ACC112 (cell line): Measurements from ENCODE around the gene GRK4.

Experiments used
- H2AFZ ChIP-seq: fragments of 200-600 bp; sonication (generic); one replicate; pipeline ENCODE4 v1.6.0; 2017; ENCODE audit warnings: antibody characterized with exemption, low read length; ENCODE audit not compliant: unreplicated experiment
- H3K27ac ChIP-seq: fragments of 200-600 bp; sonication (generic); 2 replicates; pipeline ENCODE4 v1.5.1; 2014; ENCODE audit warnings: low read depth, mild to moderate bottlenecking, antibody characterized with exemption, low read length, moderate library complexity
- H3K27me3 ChIP-seq: fragments of 200-600 bp; sonication (generic); 2 replicates; pipeline ENCODE4 v1.6.1; 2014; ENCODE audit warnings: mild to moderate bottlenecking, antibody characterized with exemption, low read length, moderate library complexity, mixed read lengths; ENCODE audit not compliant: insufficient read depth
- H3K36me3 ChIP-seq: fragments of 200-600 bp; sonication (generic); 2 replicates; pipeline ENCODE4 v1.6.1; 2016; ENCODE audit warnings: mild to moderate bottlenecking, antibody characterized with exemption, low read length, moderate library complexity, mixed read lengths; ENCODE audit not compliant: insufficient read depth
- H3K4me1 ChIP-seq: fragments of 200-600 bp; sonication (generic); one replicate; pipeline ENCODE4 v1.6.1; 2016; ENCODE audit warnings: low read length, mixed read lengths; ENCODE audit not compliant: insufficient read depth, unreplicated experiment, control insufficient read depth
- H3K4me3 ChIP-seq: fragments of 200-600 bp; sonication (generic); 2 replicates; pipeline ENCODE4 v1.5.1; 2014; ENCODE audit warnings: mild to moderate bottlenecking, low read depth, low read length
- H3K79me2 ChIP-seq: fragments of 200-600 bp; sonication (generic); one replicate; pipeline ENCODE4 v1.6.0; 2016; ENCODE audit warnings: low read length; ENCODE audit not compliant: control insufficient read depth, unreplicated experiment, insufficient read depth

Gene GRK4

DNA sequence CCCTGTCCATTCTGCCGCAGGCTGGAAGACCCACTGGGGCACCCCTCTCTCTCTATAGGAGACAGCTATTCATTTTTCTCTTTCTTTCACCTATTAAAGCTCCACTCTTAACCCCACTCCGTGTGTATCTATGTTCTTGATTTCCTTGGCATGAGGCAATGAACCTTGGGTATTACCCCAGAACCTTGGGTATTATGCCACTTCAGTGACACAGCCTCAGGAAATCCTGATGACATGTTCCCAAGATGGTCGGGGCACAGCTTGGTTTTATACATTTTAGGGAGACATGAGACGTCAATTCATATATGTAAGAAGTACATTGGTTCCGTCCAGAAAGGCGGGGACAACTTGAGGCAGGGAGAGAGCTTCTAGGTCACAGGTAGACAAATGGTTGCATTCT is 97.6 kb downstream of the GRK4 start:
- no peaks in the 10 kb centered on the region for H3K4me1 ChIP-seq
- H3K36me3 ChIP-seq: no peaks in the 10 kb centered on the region
- H3K79me2 ChIP-seq: no peaks in the 10 kb centered on the region
- no peak overlapping the region for H3K27ac ChIP-seq
- H3K4me3 ChIP-seq: no peak overlapping the region
- no peaks in the 10 kb centered on the region for H3K27me3 ChIP-seq
- no peak overlapping the region for H2AFZ ChIP-seq

DNA sequence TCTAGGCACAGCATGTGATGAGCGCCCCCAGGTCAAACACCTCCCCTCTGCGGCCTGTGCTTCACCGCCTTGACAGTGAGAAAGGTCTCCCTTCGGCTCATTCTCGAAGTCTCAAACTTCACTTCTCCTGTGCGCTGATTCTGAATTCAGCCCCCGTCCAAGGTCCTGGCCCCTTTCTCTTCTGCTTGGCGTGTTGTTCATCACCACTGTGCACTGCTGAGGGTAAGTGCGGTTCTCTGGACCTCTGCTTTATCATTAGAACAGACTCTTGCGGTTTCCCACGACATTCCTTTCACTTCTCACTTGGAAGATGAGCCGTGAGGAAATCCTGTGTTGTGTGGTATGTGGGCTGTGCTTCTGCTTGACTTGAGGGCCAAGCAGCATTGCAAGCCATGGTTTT is 99.1 kb downstream of the GRK4 start:
- Histone ChIP-seq H3K27ac (no peak overlapping the region), H3K4me1 (no peaks in the 10 kb centered on the region), H3K79me2 (no peaks in the 10 kb centered on the region), H3K4me3 (no peak overlapping the region), H3K27me3 (no peaks in the 10 kb centered on the region), H3K36me3 (no peaks in the 10 kb centered on the region), H2AFZ (no peak overlapping the region)

DNA sequence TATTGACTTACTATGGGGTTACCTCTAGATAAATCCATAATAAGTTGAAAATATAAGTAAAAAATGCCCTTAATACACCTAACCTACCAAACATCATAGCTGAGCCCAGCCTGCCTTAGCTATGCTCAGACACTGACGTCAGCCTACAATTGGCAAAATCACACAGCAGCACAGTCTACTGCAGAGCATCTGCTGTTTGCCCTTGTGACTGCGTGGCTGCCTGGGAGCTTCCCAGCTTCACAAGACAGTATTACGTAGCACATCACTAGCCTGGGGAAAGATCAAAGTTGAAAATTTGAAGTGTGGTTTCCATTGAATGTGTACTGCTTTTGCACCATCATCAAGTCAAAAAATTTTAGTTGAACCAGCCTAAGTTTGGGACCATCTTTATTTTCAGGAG is 102.2 kb downstream of the GRK4 start:
- H2AFZ ChIP-seq: no peak overlapping the region
- H3K27ac ChIP-seq: no peak overlapping the region
- H3K36me3 ChIP-seq: no peaks in the 10 kb centered on the region
- H3K4me1 ChIP-seq: no peaks in the 10 kb centered on the region
- H3K27me3 ChIP-seq: no peaks in the 10 kb centered on the region
- H3K79me2 ChIP-seq: no peaks in the 10 kb centered on the region
- H3K4me3 ChIP-seq: no peak overlapping the region

DNA sequence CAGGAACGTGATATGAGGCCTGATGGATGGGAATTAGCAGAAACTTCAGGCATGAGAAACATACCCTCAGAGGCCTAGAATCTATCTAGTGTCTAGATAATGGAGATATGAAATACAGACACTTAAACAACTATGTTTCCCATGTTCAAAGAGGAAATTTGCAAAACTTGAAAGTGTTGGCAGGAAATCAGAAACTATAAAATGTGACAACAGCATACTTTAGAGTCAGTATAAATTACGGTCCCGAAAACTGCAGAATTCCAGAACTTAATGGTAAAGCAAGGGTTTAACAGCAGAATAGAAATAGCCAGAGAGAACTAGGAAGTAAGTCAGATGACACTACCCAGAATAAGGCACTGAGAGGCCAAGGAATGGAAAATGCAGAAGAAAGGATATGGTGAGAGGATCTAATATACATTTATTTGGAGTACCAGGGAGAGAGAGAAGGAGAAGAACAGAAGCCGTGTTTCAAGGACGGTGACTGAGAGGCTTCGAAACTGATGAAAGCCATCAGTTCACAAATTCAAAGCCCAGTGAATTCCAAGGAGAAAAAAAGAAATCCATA is 103.5 kb downstream of the GRK4 start:
- Histone ChIP-seq H2AFZ (no peak overlapping the region), H3K27ac (no peak overlapping the region), H3K36me3 (no peaks in the 10 kb centered on the region), H3K27me3 (no peaks in the 10 kb centered on the region), H3K4me1 (no peaks in the 10 kb centered on the region), H3K79me2 (no peaks in the 10 kb centered on the region), H3K4me3 (no peak overlapping the region)

DNA sequence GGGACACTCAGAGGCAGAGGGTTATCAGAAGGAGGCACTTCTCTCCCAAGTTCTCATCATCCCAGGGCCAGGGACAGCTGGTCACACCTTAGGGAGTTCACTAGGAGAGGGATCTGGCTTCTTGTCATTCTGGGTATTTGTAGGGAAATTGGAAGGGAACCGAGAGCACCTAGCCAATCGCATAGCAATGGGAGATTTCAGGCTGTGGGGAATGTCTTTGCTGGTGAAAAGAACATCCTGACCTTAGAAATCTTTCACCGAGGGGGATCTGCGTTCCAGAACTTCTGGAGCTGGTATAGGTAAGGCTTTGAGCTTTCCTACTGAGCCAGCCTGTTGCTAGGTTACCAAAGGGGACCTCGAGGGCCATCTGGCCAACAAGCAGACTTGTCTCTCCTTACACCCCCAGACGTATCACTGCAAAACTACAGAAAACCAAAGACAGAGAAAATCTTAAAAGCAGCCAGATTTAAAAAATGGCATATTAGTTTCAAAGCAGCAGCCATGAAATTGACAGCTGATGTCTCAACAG is 104.2 kb downstream of the GRK4 start:
- no peak overlapping the region for H3K4me3 ChIP-seq
- no peaks in the 10 kb centered on the region for H3K4me1 ChIP-seq
- no peaks in the 10 kb centered on the region for H3K27me3 ChIP-seq
- H2AFZ ChIP-seq: no peak overlapping the region
- H3K27ac ChIP-seq: no peak overlapping the region
- H3K79me2 ChIP-seq: no peaks in the 10 kb centered on the region
- no peaks in the 10 kb centered on the region for H3K36me3 ChIP-seq

DNA sequence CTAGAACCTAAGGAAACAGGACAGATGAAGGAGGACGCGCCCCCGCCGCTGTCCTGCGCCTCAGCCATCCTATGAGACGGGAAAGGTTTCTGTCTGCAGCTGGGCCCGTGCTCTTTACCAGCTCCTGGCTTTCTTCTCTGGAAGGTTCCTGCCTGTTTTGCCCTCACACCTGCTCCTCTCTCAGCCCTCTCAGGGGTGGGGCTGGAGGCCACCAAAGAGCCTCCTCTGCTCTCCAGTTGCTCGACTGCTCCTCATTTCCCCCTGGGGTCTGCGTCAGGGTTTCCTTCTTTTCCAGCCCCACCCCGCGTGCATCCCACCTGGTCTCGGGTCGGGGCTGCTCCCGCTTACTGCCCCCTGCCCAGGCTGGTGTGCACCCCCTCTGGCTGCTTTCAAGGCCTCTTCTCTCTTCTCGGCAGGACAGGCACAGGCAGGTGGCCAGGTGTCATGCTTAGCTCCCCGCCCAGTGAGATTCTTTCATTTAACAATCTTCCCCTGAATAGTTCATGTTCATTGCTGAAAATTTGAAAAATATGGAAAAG is 106.4 kb downstream of the GRK4 start:
- no peaks in the 10 kb centered on the region for H3K4me1 ChIP-seq
- no peaks in the 10 kb centered on the region for H3K27me3 ChIP-seq
- no peaks in the 10 kb centered on the region for H3K36me3 ChIP-seq
- no peaks in the 10 kb centered on the region for H3K79me2 ChIP-seq
- H2AFZ ChIP-seq: no peak overlapping the region
- H3K4me3 ChIP-seq: no peak overlapping the region
- no peak overlapping the region for H3K27ac ChIP-seq

DNA sequence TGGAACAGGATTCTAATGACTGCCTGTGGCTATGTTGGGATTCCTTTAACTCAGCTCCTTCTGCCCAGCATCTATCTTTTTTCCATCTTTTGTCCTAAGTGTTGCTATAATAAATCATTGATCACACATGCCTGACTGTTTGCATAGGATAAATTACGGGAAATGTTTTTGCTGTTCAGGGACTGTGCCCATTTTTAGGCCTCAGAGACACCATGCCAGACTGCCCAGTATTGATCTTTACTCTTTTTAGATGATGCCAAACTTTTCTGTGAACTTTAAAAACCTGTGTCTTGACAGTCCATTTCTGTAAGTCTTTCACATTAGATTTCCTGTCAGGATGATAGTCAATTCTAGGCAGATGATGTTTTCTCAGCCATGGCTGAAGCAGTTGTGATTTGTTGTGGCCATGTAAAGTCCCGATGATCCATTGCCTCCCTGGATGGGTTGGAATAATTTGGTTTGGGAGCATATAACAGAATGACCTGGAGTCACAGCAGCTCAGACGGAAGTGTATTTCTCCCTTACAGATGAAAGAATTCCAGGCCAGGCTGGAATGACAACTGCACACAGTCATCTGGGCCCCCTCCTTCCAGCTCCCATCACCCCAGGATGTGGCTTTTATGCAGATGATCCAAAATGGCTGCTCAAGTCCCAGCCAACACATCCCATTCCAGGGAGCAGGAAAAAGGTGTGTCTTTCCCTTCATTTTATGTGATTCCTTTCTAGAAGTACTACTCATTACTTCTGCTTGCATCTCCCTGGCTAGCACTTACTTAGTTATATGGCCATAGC is 107.5 kb downstream of the GRK4 start:
- no peak overlapping the region for H3K27ac ChIP-seq
- no peaks in the 10 kb centered on the region for H3K27me3 ChIP-seq
- H3K4me3 ChIP-seq: no peak overlapping the region
- H3K79me2 ChIP-seq: peaks cover 9% of the 10 kb centered on the region
- H3K4me1 ChIP-seq: no peaks in the 10 kb centered on the region
- no peak overlapping the region for H2AFZ ChIP-seq
- H3K36me3 ChIP-seq: no peaks in the 10 kb centered on the region

DNA sequence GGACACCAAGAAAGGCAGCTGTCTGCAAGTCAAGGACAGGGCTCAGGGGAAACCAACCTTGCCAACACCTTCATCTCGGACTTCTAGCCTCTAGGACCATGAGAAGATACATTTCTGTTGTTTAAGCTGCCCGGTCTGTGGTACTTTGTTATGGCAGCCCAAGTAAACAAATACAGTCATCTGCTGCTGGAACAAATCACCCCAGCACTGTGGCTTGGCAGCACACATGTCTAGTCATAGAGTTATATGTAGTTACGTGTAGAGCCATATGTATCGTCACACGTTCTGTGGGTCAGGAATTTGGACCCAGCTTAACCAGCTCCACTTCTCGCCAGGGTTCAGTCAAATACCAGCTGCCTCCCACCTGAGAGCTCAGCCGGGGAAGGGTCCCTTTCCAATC is 108.4 kb downstream of the GRK4 start:
- Histone ChIP-seq H3K79me2 (peaks cover 18% of the 10 kb centered on the region), H3K27me3 (no peaks in the 10 kb centered on the region), H3K27ac (no peak overlapping the region), H3K36me3 (no peaks in the 10 kb centered on the region), H3K4me1 (no peaks in the 10 kb centered on the region), H3K4me3 (no peak overlapping the region), H2AFZ (no peak overlapping the region)

DNA sequence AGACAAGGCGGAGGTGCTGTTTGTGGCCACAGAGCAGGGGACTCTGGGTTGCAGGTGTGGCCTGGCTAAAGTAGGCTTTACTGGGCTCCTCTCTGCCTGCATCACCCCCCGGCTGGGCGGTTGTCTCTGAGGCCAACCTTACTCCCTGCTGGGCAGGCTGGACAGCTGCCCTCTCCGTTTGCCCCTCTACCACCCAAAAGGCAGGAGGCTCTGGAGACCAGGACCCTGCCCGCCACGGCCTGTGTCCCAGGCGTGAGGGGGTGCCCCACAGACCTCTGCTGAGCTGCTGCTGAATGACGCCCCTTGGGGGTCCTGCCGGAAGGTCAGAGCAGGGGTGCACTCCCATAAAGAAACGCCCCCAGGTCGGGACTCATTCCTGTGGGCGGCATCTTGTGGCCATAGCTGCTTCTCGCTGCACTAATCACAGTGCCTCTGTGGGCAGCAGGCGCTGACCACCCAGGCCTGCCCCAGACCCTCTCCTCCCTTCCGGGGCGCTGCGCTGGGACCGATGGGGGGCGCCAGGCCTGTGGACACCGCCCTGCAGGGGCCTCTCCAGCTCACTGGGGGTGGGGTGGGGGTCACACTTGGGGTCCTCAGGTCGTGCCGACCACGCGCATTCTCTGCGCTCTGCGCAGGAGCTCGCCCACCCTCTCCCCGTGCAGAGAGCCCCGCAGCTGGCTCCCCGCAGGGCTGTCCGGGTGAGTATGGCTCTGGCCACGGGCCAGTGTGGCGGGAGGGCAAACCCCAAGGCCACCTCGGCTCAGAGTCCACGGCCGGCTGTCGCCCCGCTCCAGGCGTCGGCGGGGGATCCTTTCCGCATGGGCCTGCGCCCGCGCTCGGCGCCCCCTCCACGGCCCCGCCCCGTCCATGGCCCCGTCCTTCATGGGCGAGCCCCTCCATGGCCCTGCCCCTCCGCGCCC is 110.0 kb downstream of the GRK4 start:
- Histone ChIP-seq H2AFZ (peak overlapping the region; percentile 21), H3K79me2 (peaks cover 34% of the 10 kb centered on the region), H3K27ac (no peak overlapping the region), H3K4me3 (peak overlapping the region; percentile 75), H3K36me3 (no peaks in the 10 kb centered on the region), H3K27me3 (no peaks in the 10 kb centered on the region), H3K4me1 (no peaks in the 10 kb centered on the region)

DNA sequence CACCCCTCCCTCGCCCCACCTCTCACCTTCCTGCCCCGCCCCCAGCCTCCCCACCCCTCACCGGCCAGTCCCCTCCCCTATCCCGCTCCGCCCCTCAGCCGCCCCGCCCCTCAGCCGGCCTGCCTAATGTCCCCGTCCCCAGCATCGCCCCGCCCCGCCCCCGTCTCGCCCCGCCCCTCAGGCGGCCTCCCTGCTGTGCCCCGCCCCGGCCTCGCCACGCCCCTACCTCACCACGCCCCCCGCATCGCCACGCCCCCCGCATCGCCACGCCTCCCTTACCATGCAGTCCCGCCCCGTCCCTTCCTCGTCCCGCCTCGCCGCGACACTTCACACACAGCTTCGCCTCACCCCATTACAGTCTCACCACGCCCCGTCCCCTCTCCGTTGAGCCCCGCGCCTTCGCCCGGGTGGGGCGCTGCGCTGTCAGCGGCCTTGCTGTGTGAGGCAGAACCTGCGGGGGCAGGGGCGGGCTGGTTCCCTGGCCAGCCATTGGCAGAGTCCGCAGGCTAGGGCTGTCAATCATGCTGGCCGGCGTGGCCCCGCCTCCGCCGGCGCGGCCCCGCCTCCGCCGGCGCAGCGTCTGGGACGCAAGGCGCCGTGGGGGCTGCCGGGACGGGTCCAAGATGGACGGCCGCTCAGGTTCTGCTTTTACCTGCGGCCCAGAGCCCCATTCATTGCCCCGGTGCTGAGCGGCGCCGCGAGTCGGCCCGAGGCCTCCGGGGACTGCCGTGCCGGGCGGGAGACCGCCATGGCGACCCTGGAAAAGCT is 110.9 kb downstream of the GRK4 start, which contains the start of the genes HTT and HTT-AS:
TSS of gene HTT (plus strand) at position 604 of the 768 bp plus-strand sequence. CDS start at position 749, 145 bp downstream.
TSS of gene HTT-AS (minus strand) at position 461 of the 768 bp plus-strand sequence.
- Histone ChIP-seq H3K4me3 (peak within 1 kb of the TSS; percentile 92), H3K36me3 (no peaks in the 10 kb centered on the region), H3K79me2 (peaks cover 42% of the 10 kb centered on the region), H3K27ac (peak within 1 kb of the TSS; percentile 83), H3K4me1 (no peaks in the 10 kb centered on the region), H3K27me3 (no peaks in the 10 kb centered on the region), H2AFZ (peak within 1 kb of the TSS; percentile 79)
